Left ventricle myocardium inferior (tissue), 1 donor: ENCODE measurements around the gene AUTS2. TPM values are rescaled to one million over a fixed set of nuclear protein-coding genes. Genes with fewer than 3 reads are reported as not detected.

Experiments used
- DNase-seq: peaks from one replicate; pipeline ENCODE4 v3.0.0-alpha.2; 2020
- H3K27ac ChIP-seq: fragments of 200-600 bp; replicated peaks from 2 replicates; pipeline ENCODE4 v1.8.0; 2021
- H3K27me3 ChIP-seq: fragments of 200-600 bp; 2 replicates; pipeline ENCODE4 v1.8.0; 2021; ENCODE audit warnings: low read depth
- H3K36me3 ChIP-seq: fragments of 200-600 bp; 2 replicates; pipeline ENCODE4 v1.8.0; 2021
- H3K4me1 ChIP-seq: fragments of 200-600 bp; 2 replicates; pipeline ENCODE4 v1.8.0; 2021
- H3K4me3 ChIP-seq: fragments of 200-600 bp; 2 replicates; pipeline ENCODE4 v1.8.0; 2021; ENCODE audit warnings: mild to moderate bottlenecking, moderate library complexity
- H3K9me3 ChIP-seq: fragments of 200-600 bp; replicated peaks from 2 replicates; pipeline ENCODE4 v1.8.0; 2021
- CTCF ChIP-seq: fragments of 200-600 bp; IDR thresholded peaks from 2 replicates; pipeline ENCODE4 v1.8.0; 2021; ENCODE audit warnings: antibody characterized with exemption, mild to moderate bottlenecking, borderline replicate concordance
- intact Hi-C: fragments of 100-400 bp; cut with micrococcal nuclease; formaldehyde crosslinking; loops from one replicate; pipeline ENCODE4 v1.11.0; 2022
- total RNA-seq: library from RNA; stranded (reverse); fragmentation: NEBNext Ultra II Directional; extraction: Animal tissue kit (Norgen Biotek cat#: 25700); gene quantifications from one replicate; pipeline ENCODE4 v1.2.1, GENCODE V29; 2021
- donor health status: DM: no; HTN: yes; CAD: no; lungs with severe emphysema.

Gene AUTS2
- total RNA-seq, 1 donor from 2014 or later = 10.5 TPM

DNA sequence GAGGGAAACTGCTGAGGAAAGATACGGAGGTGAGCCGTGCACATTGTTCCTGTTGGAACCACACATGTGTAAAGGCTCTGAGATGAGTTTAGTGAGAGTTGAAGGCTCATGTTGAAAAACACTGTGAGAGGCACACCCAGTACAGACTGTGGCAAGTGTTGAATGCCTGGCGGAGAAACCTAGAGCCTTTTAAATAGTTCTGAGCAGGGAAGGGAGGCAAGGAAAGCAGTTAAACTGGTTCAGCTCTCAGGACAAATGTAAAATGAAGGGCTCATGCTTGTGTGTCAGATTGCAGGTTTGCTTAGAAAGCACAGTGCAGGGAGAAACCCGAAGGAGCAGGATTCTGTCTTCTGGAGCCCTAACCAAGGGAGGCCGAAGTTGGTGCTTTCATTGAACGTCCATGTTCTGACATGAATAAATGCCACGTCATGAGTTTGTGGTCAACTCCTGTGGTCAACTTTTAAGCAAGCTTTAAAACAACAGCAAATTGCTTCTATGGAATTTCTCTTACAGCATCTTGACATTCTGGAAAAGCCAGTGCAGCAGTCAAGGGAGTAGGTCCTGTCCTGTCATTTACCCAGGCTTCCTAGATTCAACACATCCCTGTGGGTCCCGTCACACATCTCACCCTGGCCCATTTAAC is 882.8 kb downstream of the AUTS2 start:
- Histone ChIP-seq H3K27ac (no peak overlapping the region), H3K4me1 (peaks cover 18% of the 10 kb centered on the region), H3K27me3 (no peaks in the 10 kb centered on the region), H3K36me3 (no peaks in the 10 kb centered on the region), H3K4me3 (no peak overlapping the region), H3K9me3 (peaks cover 11% of the 10 kb centered on the region)
- intact Hi-C loops = no loop called here
- DNase-seq = no peak
- TF ChIP-seq CTCF = no peak

GRCh38 chr7:70481570-70482123 is 883.4 kb downstream of the AUTS2 start:
- Histone ChIP-seq H3K9me3 (peaks cover 11% of the 10 kb centered on the region), H3K36me3 (no peaks in the 10 kb centered on the region), H3K4me1 (peaks cover 12% of the 10 kb centered on the region), H3K4me3 (no peak overlapping the region), H3K27ac (no peak overlapping the region), H3K27me3 (no peaks in the 10 kb centered on the region)
- intact Hi-C loops = no loop called here
- no peak for TF ChIP-seq CTCF
- DNase-seq = no peak

- Histone ChIP-seq H3K27me3 (no peaks in the 10 kb centered on the region), H3K4me3 (no peak overlapping the region), H3K4me1 (no peaks in the 10 kb centered on the region), H3K27ac (no peak overlapping the region), H3K9me3 (peaks cover 11% of the 10 kb centered on the region), H3K36me3 (no peaks in the 10 kb centered on the region)
- intact Hi-C loops = no loop called here
- DNase-seq = no peak
- TF ChIP-seq CTCF = no peak
Measured at GRCh38 chr7:70484255-70484654, 886.0 kb downstream of the AUTS2 start.

- intact Hi-C loops = no loop called here
- Histone ChIP-seq H3K9me3 (peaks cover 11% of the 10 kb centered on the region), H3K36me3 (no peaks in the 10 kb centered on the region), H3K27me3 (no peaks in the 10 kb centered on the region), H3K4me3 (no peak overlapping the region), H3K27ac (no peak overlapping the region), H3K4me1 (peaks cover 6% of the 10 kb centered on the region)
- no peak for DNase-seq
- TF ChIP-seq CTCF = no peak
Measured at GRCh38 chr7:70486977-70487376, 888.7 kb downstream of the AUTS2 start.

GRCh38 chr7:70487428-70487827 is 889.2 kb downstream of the AUTS2 start:
- Histone ChIP-seq H3K27ac (no peak overlapping the region), H3K4me3 (no peak overlapping the region), H3K9me3 (peaks cover 11% of the 10 kb centered on the region), H3K27me3 (no peaks in the 10 kb centered on the region), H3K36me3 (no peaks in the 10 kb centered on the region), H3K4me1 (peaks cover 6% of the 10 kb centered on the region)
- intact Hi-C loops = no loop called here
- no peak for TF ChIP-seq CTCF
- no peak for DNase-seq
